GM23338 (cell line): ENCODE results near the gene COL16A1. TPM values are rescaled to one million over a fixed set of nuclear protein-coding genes. Genes with fewer than 3 reads are reported as not detected.

ENCODE experiments used
- ATAC-seq: fragments of 200-7000 bp; cut with Tn5 transposase; 3 replicates; pipeline ENCODE4 v1.9.1; 2020
- DNase-seq: peaks from one replicate; pipeline ENCODE4 v3.0.0-alpha.2; 2015; ENCODE audit warnings: low spot score
- H2AFZ ChIP-seq: fragments of 200-600 bp; sonication (generic); 2 replicates; pipeline ENCODE4 v1.8.0; 2016; ENCODE audit warnings: antibody characterized with exemption, mild to moderate bottlenecking, moderate library complexity
- H3F3A ChIP-seq: fragments of 200-600 bp; sonication (generic); replicated peaks from 2 replicates; pipeline ENCODE4 v1.8.0; 2017; ENCODE audit warnings: antibody characterized with exemption, mixed run types, low read depth
- H3K27ac ChIP-seq: fragments of 200-600 bp; sonication (generic); 2 replicates; pipeline ENCODE4 v1.6.1; 2016; ENCODE audit warnings: low read depth
- H3K27me3 ChIP-seq: fragments of 200-600 bp; sonication (generic); 2 replicates; pipeline ENCODE4 v1.8.0; 2016; ENCODE audit warnings: mild to moderate bottlenecking, mixed run types, moderate library complexity; ENCODE audit not compliant: insufficient read depth
- H3K36me3 ChIP-seq: fragments of 200-600 bp; sonication (generic); 2 replicates; pipeline ENCODE4 v1.8.0; 2016; ENCODE audit warnings: mild to moderate bottlenecking; ENCODE audit not compliant: insufficient read depth
- H3K4me1 ChIP-seq: fragments of 200-600 bp; sonication (generic); 2 replicates; pipeline ENCODE4 v1.8.0; 2016; ENCODE audit warnings: mild to moderate bottlenecking, moderate library complexity; ENCODE audit not compliant: insufficient read depth
- H3K4me2 ChIP-seq: fragments of 200-600 bp; sonication (generic); 2 replicates; pipeline ENCODE4 v1.7.1; 2017; ENCODE audit warnings: mixed run types
- H3K4me3 ChIP-seq: fragments of 200-600 bp; sonication (generic); 2 replicates; pipeline ENCODE4 v1.6.1; 2016; ENCODE audit warnings: mixed run types
- H3K79me2 ChIP-seq: fragments of 200-600 bp; sonication (generic); replicated peaks from 2 replicates; pipeline ENCODE4 v1.8.0; 2017; ENCODE audit warnings: mild to moderate bottlenecking; ENCODE audit not compliant: insufficient read depth
- H3K9me2 ChIP-seq: fragments of 200-600 bp; sonication (generic); 2 replicates; pipeline ENCODE4 v1.8.0; 2017; ENCODE audit not compliant: insufficient read depth
- H4K20me1 ChIP-seq: fragments of 200-600 bp; sonication (generic); replicated peaks from 2 replicates; pipeline ENCODE4 v1.8.0; 2017; ENCODE audit warnings: mild to moderate bottlenecking; ENCODE audit not compliant: insufficient read depth
- H3K27ac Mint-ChIP-seq: 2 replicates; pipeline ENCODE4 v1.8.0; 2020; ENCODE audit warnings: inconsistent platforms, mild to moderate bottlenecking, moderate library complexity, mixed read lengths
- H3K27me3 Mint-ChIP-seq: 3 replicates; pipeline ENCODE4 v1.8.0; 2022; ENCODE audit warnings: low read depth, mild to moderate bottlenecking, moderate library complexity, mixed read lengths, inconsistent platforms; ENCODE audit not compliant: insufficient read depth, poor library complexity
- H3K36me3 Mint-ChIP-seq: 3 replicates; pipeline ENCODE4 v1.8.0; 2021; ENCODE audit warnings: low read depth, mild to moderate bottlenecking, inconsistent platforms, moderate library complexity, mixed read lengths
- H3K4me1 Mint-ChIP-seq: 3 replicates; pipeline ENCODE4 v1.8.0; 2020; ENCODE audit warnings: mild to moderate bottlenecking, inconsistent platforms, mixed read lengths
- H3K4me3 Mint-ChIP-seq: 3 replicates; pipeline ENCODE4 v1.8.0; 2021; ENCODE audit warnings: moderate library complexity, mild to moderate bottlenecking, inconsistent platforms, mixed read lengths
- H3K9me3 Mint-ChIP-seq: 3 replicates; pipeline ENCODE4 v1.8.0; 2020; ENCODE audit warnings: moderate library complexity, mild to moderate bottlenecking, inconsistent platforms, mixed read lengths
- CTCF ChIP-seq, 2 experiments: fragments of 200-600 bp in 1 of 2; sonication (generic) in 1 of 2; conservative IDR thresholded peaks; 2 replicates each; pipeline versions ENCODE4 v1.5.1 to v1.6.1; 2016 to 2017; ENCODE audit warnings: antibody characterized with exemption in 2 of 2, low read depth in 2 of 2, mild to moderate bottlenecking in 2 of 2, moderate library complexity in 1 of 2
- ETS1 ChIP-seq: IDR thresholded peaks from 2 replicates; pipeline ENCODE4 v1.6.1; 2016; ENCODE audit warnings: antibody characterized with exemption
- EZH2 ChIP-seq: fragments of 200-600 bp; sonication (generic); IDR thresholded peaks from one replicate; pipeline ENCODE4 v1.8.0; 2017; ENCODE audit warnings: antibody characterized with exemption, mild to moderate bottlenecking, low read depth; ENCODE audit not compliant: unreplicated experiment
- EZH2phosphoT487 ChIP-seq: fragments of 200-600 bp; sonication (generic); IDR thresholded peaks from one replicate; pipeline ENCODE4 v1.8.1; 2018; ENCODE audit warnings: antibody characterized with exemption; ENCODE audit not compliant: unreplicated experiment
- NANOG ChIP-seq: IDR thresholded peaks from 2 replicates; pipeline ENCODE4 v1.6.1; 2016; ENCODE audit warnings: antibody characterized with exemption, borderline replicate concordance
- REST ChIP-seq: IDR thresholded peaks from one replicate; pipeline ENCODE4 v1.6.1; 2018; ENCODE audit warnings: antibody characterized with exemption; ENCODE audit not compliant: unreplicated experiment
- STAT1 ChIP-seq: IDR thresholded peaks from one replicate; pipeline ENCODE4 v1.6.1; 2016; ENCODE audit warnings: antibody characterized with exemption; ENCODE audit not compliant: unreplicated experiment
- ZNF114 ChIP-seq: fragments of 250-450 bp; sonication (Bioruptor Pico); IDR thresholded peaks from 2 replicates; pipeline ENCODE4 v1.5.0; 2020; ENCODE audit warnings: mild to moderate bottlenecking, moderate library complexity
- ZNF331 ChIP-seq: fragments of 250-450 bp; sonication (Bioruptor Pico); IDR thresholded peaks from 2 replicates; pipeline ENCODE4 v1.5.0; 2020; ENCODE audit warnings: low read depth, mild to moderate bottlenecking, moderate library complexity
- ZNF462 ChIP-seq: fragments of 250-450 bp; sonication (Bioruptor Pico); IDR thresholded peaks from 2 replicates; pipeline ENCODE4 v1.5.0; 2020; ENCODE audit warnings: mild to moderate bottlenecking, moderate library complexity
- polyA plus RNA-seq: library from polyadenylated mRNA; unstranded; fragments of >200 nt; fragmentation: Nextera tagmentation; extraction: Ambion mirVana; gene quantifications from 2 replicates; pipeline ENCODE4 v1.2.1, GENCODE V29; 2016
- total RNA-seq: library from RNA; depleted of rRNA; stranded (reverse); fragments of >200 nt; shearing (Covaris generic); gene quantifications from 2 replicates; pipeline ENCODE4 v1.2.3, GENCODE V29; 2014

Gene COL16A1
- total and polyA plus RNA-seq, 2 experiments from 2014 or later = 4.2 to 13.2 TPM

GRCh38 chr1:31677949-31678348, 25.9 kb downstream of the COL16A1 start (continued):
- no peak for TF ChIP-seq REST
- no peak for TF ChIP-seq ZNF331 (CRISPR knock-in tag)
- TF ChIP-seq EZH2 = no peak
- TF ChIP-seq ETS1 = no peak
- no peak for TF ChIP-seq CTCF (conservative IDR thresholded peaks at IDR 0.05; ENCODE audit: low read depth in 2 of 2)

GRCh38 chr1:31677401-31677800, 26.4 kb downstream of the COL16A1 start:
- TF ChIP-seq STAT1 (no peak), NANOG (no peak), ZNF462 (no peak), CTCF (conservative IDR thresholded peaks at IDR 0.05; ENCODE audit: low read depth in 2 of 2) (no peak), ZNF114 (CRISPR knock-in tag) (no peak), EZH2 (no peak), EZH2phosphoT487 (no peak)
- Histone ChIP-seq H3K4me1 (0 out of 2 replicates have a peak, but pooled peaks cover 3% of the 10 kb centered on the region), H3K27me3 (no peaks in the 10 kb centered on the region), H2AFZ (no peak overlapping the region), H4K20me1 (no peaks in the 10 kb centered on the region), H3F3A (no peaks in the 10 kb centered on the region), H3K79me2 (no peaks in the 10 kb centered on the region), H3K27ac (no peak overlapping the region), H3K9me2 (no peaks in the 10 kb centered on the region), H3K36me3 (no peaks in the 10 kb centered on the region), H3K4me2 (no peak overlapping the region), H3K4me3 (no peak overlapping the region)
- DNase-seq (no peak), ATAC-seq (no peak)
- H3K27ac Mint-ChIP-seq = no peak overlapping the region; the same call in 1 of the 2 replicates
- peaks cover 1% of the 10 kb centered on the region for H3K27me3 Mint-ChIP-seq
- H3K36me3 Mint-ChIP-seq = no peaks in the 10 kb centered on the region; the same call in 2 of the 3 replicates
- no peak overlapping the region for H3K4me3 Mint-ChIP-seq
- peaks cover 12% of the 10 kb centered on the region for H3K4me1 Mint-ChIP-seq
- H3K9me3 Mint-ChIP-seq = no peaks in the 10 kb centered on the region
